Measurements from ENCODE around the gene RAB3GAP1.
"Not testable (repeated sequence)": the region's sequence is repeated elsewhere in the genome, so short reads cannot be mapped to it uniquely, and the experiment has no call there.

Gene RAB3GAP1

GRCh38 chr2:135072125-135072997 is 20.3 kb downstream of the RAB3GAP1 start:
- Mint-ChIP-seq H3K4me1 (ENCODE audit: low read depth) (peaks cover 10% of the 10 kb centered on the region), H3K4me3 (no peak overlapping the region), H3K27ac (no peak overlapping the region), H3K9me3 (peaks cover 32% of the 10 kb centered on the region), H3K27me3 (no peaks in the 10 kb centered on the region), H3K36me3 (ENCODE audit: low read depth) (peaks cover 52% of the 10 kb centered on the region)
- intact Hi-C loops (cut with micrococcal nuclease): no loop called here

- intact Hi-C loops (cut with micrococcal nuclease): no loop called here
- Mint-ChIP-seq H3K4me3 (no peak overlapping the region), H3K4me1 (ENCODE audit: low read depth) (peaks cover 14% of the 10 kb centered on the region), H3K36me3 (ENCODE audit: low read depth) (peaks cover 59% of the 10 kb centered on the region), H3K27me3 (no peaks in the 10 kb centered on the region), H3K9me3 (peaks cover 37% of the 10 kb centered on the region), H3K27ac (peak overlapping the region; percentile 4)
These were observed 22.1 kb downstream of the RAB3GAP1 start for GRCh38 chr2:135074216-135074615.

GRCh38 chr2:135076556-135076955 is 24.5 kb downstream of the RAB3GAP1 start:
- H3K9me3 Mint-ChIP-seq: peaks cover 24% of the 10 kb centered on the region
- no peak overlapping the region for H3K27ac Mint-ChIP-seq
- peaks cover 47% of the 10 kb centered on the region for H3K36me3 Mint-ChIP-seq (ENCODE audit: low read depth)

GRCh38 chr2:135078417-135078816 is 26.3 kb downstream of the RAB3GAP1 start:
- Mint-ChIP-seq H3K9me3 (peaks cover 9% of the 10 kb centered on the region), H3K36me3 (ENCODE audit: low read depth) (peaks cover 50% of the 10 kb centered on the region)

More at GRCh38 chr2:135076556-135076955, 24.5 kb downstream of the RAB3GAP1 start:
- Mint-ChIP-seq H3K4me3 (no peak overlapping the region), H3K27me3 (no peaks in the 10 kb centered on the region), H3K4me1 (ENCODE audit: low read depth) (peaks cover 14% of the 10 kb centered on the region)
- intact Hi-C loops (cut with micrococcal nuclease): no loop called here

GRCh38 chr2:135086222-135086621 is 34.1 kb downstream of the RAB3GAP1 start:
- Mint-ChIP-seq H3K27ac (no peak overlapping the region), H3K36me3 (ENCODE audit: low read depth) (peaks cover 41% of the 10 kb centered on the region), H3K4me1 (ENCODE audit: low read depth) (peaks cover 13% of the 10 kb centered on the region), H3K27me3 (no peaks in the 10 kb centered on the region), H3K4me3 (no peak overlapping the region), H3K9me3 (no peaks in the 10 kb centered on the region)
- intact Hi-C loops (cut with micrococcal nuclease): no loop called here

More at GRCh38 chr2:135078417-135078816, 26.3 kb downstream of the RAB3GAP1 start:
- peaks cover 14% of the 10 kb centered on the region for H3K4me1 Mint-ChIP-seq (ENCODE audit: low read depth)
- H3K27me3 Mint-ChIP-seq: no peaks in the 10 kb centered on the region
- H3K27ac Mint-ChIP-seq: no peak overlapping the region
- H3K4me3 Mint-ChIP-seq: no peak overlapping the region
- intact Hi-C loops (cut with micrococcal nuclease): no loop called here

- intact Hi-C loops (cut with micrococcal nuclease); H3K9me3 Mint-ChIP-seq; H3K27ac Mint-ChIP-seq; H3K4me1 Mint-ChIP-seq (ENCODE audit: low read depth); H3K4me3 Mint-ChIP-seq; H3K27me3 Mint-ChIP-seq: not testable (repeated sequence)
- H3K36me3 Mint-ChIP-seq (ENCODE audit: low read depth): peaks cover 63% of the 10 kb centered on the region
These were observed 37.5 kb downstream of the RAB3GAP1 start for GRCh38 chr2:135089597-135089996.

- Mint-ChIP-seq H3K4me1 (ENCODE audit: low read depth) (no peaks in the 10 kb centered on the region), H3K36me3 (ENCODE audit: low read depth) (peaks cover 67% of the 10 kb centered on the region), H3K9me3 (peaks cover 9% of the 10 kb centered on the region), H3K4me3 (no peak overlapping the region), H3K27ac (no peak overlapping the region), H3K27me3 (no peaks in the 10 kb centered on the region)
- intact Hi-C loops (cut with micrococcal nuclease): no loop called here
These were observed 39.6 kb downstream of the RAB3GAP1 start for GRCh38 chr2:135091681-135092080.

- Mint-ChIP-seq H3K4me1 (ENCODE audit: low read depth) (no peaks in the 10 kb centered on the region), H3K9me3 (peaks cover 9% of the 10 kb centered on the region), H3K27ac (no peak overlapping the region), H3K36me3 (ENCODE audit: low read depth) (peaks cover 66% of the 10 kb centered on the region), H3K27me3 (no peaks in the 10 kb centered on the region), H3K4me3 (no peak overlapping the region)
- intact Hi-C loops (cut with micrococcal nuclease): no loop called here
These were observed 41.1 kb downstream of the RAB3GAP1 start for GRCh38 chr2:135093193-135093592.

- H3K4me3 Mint-ChIP-seq: no peak overlapping the region
These were observed 41.7 kb downstream of the RAB3GAP1 start for GRCh38 chr2:135093670-135094330.

GRCh38 chr2:135094508-135094907 is 42.4 kb downstream of the RAB3GAP1 start:
- H3K27me3 Mint-ChIP-seq: no peaks in the 10 kb centered on the region
- no peak overlapping the region for H3K4me3 Mint-ChIP-seq
- intact Hi-C loops (cut with micrococcal nuclease): no loop called here
- H3K36me3 Mint-ChIP-seq (ENCODE audit: low read depth): peaks cover 66% of the 10 kb centered on the region
- H3K4me1 Mint-ChIP-seq (ENCODE audit: low read depth): no peaks in the 10 kb centered on the region
- peaks cover 9% of the 10 kb centered on the region for H3K9me3 Mint-ChIP-seq
- no peak overlapping the region for H3K27ac Mint-ChIP-seq

More at GRCh38 chr2:135093670-135094330, 41.7 kb downstream of the RAB3GAP1 start:
- no peaks in the 10 kb centered on the region for H3K27me3 Mint-ChIP-seq
- H3K4me1 Mint-ChIP-seq (ENCODE audit: low read depth): no peaks in the 10 kb centered on the region
- no peak overlapping the region for H3K27ac Mint-ChIP-seq
- peaks cover 9% of the 10 kb centered on the region for H3K9me3 Mint-ChIP-seq
- intact Hi-C loops (cut with micrococcal nuclease): no loop called here
- peaks cover 66% of the 10 kb centered on the region for H3K36me3 Mint-ChIP-seq (ENCODE audit: low read depth)

- no peaks in the 10 kb centered on the region for H3K4me1 Mint-ChIP-seq (ENCODE audit: low read depth)
- H3K27me3 Mint-ChIP-seq: no peaks in the 10 kb centered on the region
- intact Hi-C loops (cut with micrococcal nuclease): no loop called here
- H3K36me3 Mint-ChIP-seq (ENCODE audit: low read depth): peaks cover 71% of the 10 kb centered on the region
- no peak overlapping the region for H3K4me3 Mint-ChIP-seq
- H3K9me3 Mint-ChIP-seq: peaks cover 9% of the 10 kb centered on the region
- no peak overlapping the region for H3K27ac Mint-ChIP-seq
These were observed 43.5 kb downstream of the RAB3GAP1 start for GRCh38 chr2:135095591-135095990.

- peaks cover 73% of the 10 kb centered on the region for H3K36me3 Mint-ChIP-seq (ENCODE audit: low read depth)
- H3K9me3 Mint-ChIP-seq: peaks cover 13% of the 10 kb centered on the region
- intact Hi-C loops (cut with micrococcal nuclease): no loop called here
- no peaks in the 10 kb centered on the region for H3K4me1 Mint-ChIP-seq (ENCODE audit: low read depth)
- H3K4me3 Mint-ChIP-seq: no peak overlapping the region
- H3K27ac Mint-ChIP-seq: no peak overlapping the region
- no peaks in the 10 kb centered on the region for H3K27me3 Mint-ChIP-seq
These were observed 44.8 kb downstream of the RAB3GAP1 start for GRCh38 chr2:135096665-135097446.

GRCh38 chr2:135097532-135098231 is 45.6 kb downstream of the RAB3GAP1 start:
- Mint-ChIP-seq H3K4me1 (ENCODE audit: low read depth) (no peaks in the 10 kb centered on the region), H3K27me3 (no peaks in the 10 kb centered on the region), H3K27ac (no peak overlapping the region), H3K9me3 (peaks cover 18% of the 10 kb centered on the region), H3K4me3 (no peak overlapping the region), H3K36me3 (ENCODE audit: low read depth) (peaks cover 72% of the 10 kb centered on the region)
- intact Hi-C loops (cut with micrococcal nuclease): no loop called here

All from dendritic cell treated with granulocyte-macrophage colony-stimulating factor and Interleukin-4, amounts not matched to agents 40 ng/mL and 50 ng/mL, for 4 days (primary cell).